Stimulated activated CD4-positive, alpha-beta T cell treated with anti-CD3 and anti-CD28 coated beads, TNF-alpha, amount 100 ng/mL, for 24 hours (primary cell): ENCODE data around the gene UQCR11.

Experiments
- DNase-seq, 3 experiments: peaks; one replicate each; pipeline ENCODE4 v3.0.0-alpha.2; 2020; ENCODE audit warnings: low read depth in 3 of 3

UQCR11 gene

GRCh38 chr19:1568320-1569019 is 36.8 kb downstream of the UQCR11 start, which contains the start of gene MEX3D:
MEX3D (minus strand) TSS chr19:1568325; CDS start chr19:1568058, 267 bp downstream.
- DNase-seq: peak; percentile 66 to 79 (median 72)

- DNase-seq: no peak
Measured at GRCh38 chr19:1567848-1568227, 37.4 kb downstream of the UQCR11 start.

- no peak for DNase-seq
Measured at GRCh38 chr19:1567116-1567847, 38.0 kb downstream of the UQCR11 start.

- DNase-seq: no peak
Measured at GRCh38 chr19:1566392-1567115, 38.7 kb downstream of the UQCR11 start.

- no peak for DNase-seq
Measured at GRCh38 chr19:1563251-1563650, 42.0 kb downstream of the UQCR11 start.

GRCh38 chr19:1561236-1561842 is 43.9 kb downstream of the UQCR11 start:
- DNase-seq: no peak

GRCh38 chr19:1560286-1560882 is 44.9 kb downstream of the UQCR11 start:
- no peak for DNase-seq

GRCh38 chr19:1558552-1558951 is 46.7 kb downstream of the UQCR11 start:
- no peak for DNase-seq

- DNase-seq: no peak
Measured at GRCh38 chr19:1556390-1557070, 48.7 kb downstream of the UQCR11 start.

GRCh38 chr19:1555487-1556389 is 49.5 kb downstream of the UQCR11 start:
- no peak for DNase-seq

GRCh38 chr19:1554968-1555367 is 50.3 kb downstream of the UQCR11 start:
- no peak for DNase-seq

GRCh38 chr19:1553415-1553814 is 51.8 kb downstream of the UQCR11 start:
- no peak for DNase-seq

- DNase-seq: no peak
Measured at GRCh38 chr19:1551068-1552040, 53.9 kb downstream of the UQCR11 start.

- no peak for DNase-seq
Measured at GRCh38 chr19:1549332-1549945, 55.8 kb downstream of the UQCR11 start.
